Melanocyte of skin (primary cell): ENCODE measurements around the gene FNDC3A. TPM values are rescaled to one million over a fixed set of nuclear protein-coding genes. Genes with fewer than 3 reads are reported as not detected.

ENCODE experiments used
- small RNA-seq, 2 donors: library from RNA; depleted of rRNA; stranded (forward); fragments of <200 nt; gene quantifications; one replicate each; pipeline ENCODE3, GENCODE V24; 2012
- total RNA-seq, 2 donors: library from RNA; depleted of rRNA; stranded (reverse); fragments of >200 nt; gene quantifications; 2 replicates each; pipeline ENCODE4 v1.2.3, GENCODE V29; 2012

FNDC3A gene, protein sequence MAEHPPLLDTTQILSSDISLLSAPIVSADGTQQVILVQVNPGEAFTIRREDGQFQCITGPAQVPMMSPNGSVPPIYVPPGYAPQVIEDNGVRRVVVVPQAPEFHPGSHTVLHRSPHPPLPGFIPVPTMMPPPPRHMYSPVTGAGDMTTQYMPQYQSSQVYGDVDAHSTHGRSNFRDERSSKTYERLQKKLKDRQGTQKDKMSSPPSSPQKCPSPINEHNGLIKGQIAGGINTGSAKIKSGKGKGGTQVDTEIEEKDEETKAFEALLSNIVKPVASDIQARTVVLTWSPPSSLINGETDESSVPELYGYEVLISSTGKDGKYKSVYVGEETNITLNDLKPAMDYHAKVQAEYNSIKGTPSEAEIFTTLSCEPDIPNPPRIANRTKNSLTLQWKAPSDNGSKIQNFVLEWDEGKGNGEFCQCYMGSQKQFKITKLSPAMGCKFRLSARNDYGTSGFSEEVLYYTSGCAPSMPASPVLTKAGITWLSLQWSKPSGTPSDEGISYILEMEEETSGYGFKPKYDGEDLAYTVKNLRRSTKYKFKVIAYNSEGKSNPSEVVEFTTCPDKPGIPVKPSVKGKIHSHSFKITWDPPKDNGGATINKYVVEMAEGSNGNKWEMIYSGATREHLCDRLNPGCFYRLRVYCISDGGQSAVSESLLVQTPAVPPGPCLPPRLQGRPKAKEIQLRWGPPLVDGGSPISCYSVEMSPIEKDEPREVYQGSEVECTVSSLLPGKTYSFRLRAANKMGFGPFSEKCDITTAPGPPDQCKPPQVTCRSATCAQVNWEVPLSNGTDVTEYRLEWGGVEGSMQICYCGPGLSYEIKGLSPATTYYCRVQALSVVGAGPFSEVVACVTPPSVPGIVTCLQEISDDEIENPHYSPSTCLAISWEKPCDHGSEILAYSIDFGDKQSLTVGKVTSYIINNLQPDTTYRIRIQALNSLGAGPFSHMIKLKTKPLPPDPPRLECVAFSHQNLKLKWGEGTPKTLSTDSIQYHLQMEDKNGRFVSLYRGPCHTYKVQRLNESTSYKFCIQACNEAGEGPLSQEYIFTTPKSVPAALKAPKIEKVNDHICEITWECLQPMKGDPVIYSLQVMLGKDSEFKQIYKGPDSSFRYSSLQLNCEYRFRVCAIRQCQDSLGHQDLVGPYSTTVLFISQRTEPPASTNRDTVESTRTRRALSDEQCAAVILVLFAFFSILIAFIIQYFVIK
- 10 to 100 TPM; 46.0 to 46.1 TPM for total RNA-seq

DNA sequence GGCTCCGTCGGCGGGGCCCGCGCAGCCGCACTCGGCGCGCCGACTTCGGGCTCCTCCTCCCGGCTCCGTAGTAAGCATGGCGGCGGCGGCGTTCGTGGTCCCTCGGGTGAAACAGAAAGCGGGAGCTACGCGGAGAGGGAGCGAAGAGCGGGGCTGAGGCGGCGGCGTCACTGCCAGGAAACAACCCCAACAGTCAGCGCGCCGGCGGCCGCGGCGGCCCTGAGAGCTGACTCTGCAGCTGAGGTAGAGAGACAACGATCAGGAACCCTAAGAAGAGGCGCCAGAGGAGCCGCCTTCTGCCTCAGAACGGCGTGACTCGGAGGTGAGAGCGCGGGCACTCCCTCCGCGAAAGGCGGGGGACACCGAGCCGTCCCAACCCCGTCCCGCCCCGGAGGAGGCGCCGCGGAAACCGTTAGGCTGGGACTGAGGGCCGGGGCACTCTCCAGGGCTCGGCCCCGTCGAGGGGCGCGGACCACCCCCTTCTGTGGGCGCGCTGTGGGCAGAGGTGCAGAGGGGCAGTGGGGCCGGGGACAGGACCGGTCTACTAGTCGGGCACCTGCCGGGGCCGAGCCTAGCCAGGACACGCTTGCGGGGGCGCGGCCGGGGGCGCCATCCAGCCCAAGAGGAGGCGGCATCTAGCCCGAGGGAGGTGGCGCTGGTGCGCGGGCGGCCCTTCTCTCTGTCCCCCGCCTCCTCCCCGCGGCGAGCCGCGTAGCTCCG lies at the start of gene FNDC3A:
TSS of gene FNDC3A (plus strand) at position 57 of the 720 bp plus-strand sequence. CDS start 30,279 bp downstream, outside the sequence.

DNA sequence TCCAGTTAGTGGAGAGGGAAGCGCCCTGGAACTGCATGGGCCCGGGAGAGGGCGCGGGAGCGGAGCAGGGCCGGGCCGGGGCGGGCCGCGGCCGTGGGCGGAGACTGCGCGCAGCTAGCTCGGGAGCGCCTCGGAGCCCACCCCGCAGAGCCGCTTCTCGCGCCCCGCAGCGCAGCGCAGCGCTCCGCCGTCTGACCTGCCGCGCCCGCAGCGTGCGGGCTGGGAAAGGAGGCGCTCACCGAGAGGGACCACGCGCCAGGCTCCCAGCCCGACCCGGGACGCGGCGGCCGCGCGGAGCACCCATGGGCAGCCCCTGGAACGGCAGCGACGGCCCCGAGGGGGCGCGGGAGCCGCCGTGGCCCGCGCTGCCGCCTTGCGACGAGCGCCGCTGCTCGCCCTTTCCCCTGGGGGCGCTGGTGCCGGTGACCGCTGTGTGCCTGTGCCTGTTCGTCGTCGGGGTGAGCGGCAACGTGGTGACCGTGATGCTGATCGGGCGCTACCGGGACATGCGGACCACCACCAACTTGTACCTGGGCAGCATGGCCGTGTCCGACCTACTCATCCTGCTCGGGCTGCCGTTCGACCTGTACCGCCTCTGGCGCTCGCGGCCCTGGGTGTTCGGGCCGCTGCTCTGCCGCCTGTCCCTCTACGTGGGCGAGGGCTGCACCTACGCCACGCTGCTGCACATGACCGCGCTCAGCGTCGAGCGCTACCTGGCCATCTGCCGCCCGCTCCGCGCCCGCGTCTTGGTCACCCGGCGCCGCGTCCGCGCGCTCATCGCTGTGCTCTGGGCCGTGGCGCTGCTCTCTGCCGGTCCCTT lies 244.5 kb downstream of the FNDC3A start, which contains the start of gene MLNR:
TSS of gene MLNR (plus strand) at position 303 of the 820 bp plus-strand sequence. CDS start at position 303, 0 bp downstream.

DNA sequence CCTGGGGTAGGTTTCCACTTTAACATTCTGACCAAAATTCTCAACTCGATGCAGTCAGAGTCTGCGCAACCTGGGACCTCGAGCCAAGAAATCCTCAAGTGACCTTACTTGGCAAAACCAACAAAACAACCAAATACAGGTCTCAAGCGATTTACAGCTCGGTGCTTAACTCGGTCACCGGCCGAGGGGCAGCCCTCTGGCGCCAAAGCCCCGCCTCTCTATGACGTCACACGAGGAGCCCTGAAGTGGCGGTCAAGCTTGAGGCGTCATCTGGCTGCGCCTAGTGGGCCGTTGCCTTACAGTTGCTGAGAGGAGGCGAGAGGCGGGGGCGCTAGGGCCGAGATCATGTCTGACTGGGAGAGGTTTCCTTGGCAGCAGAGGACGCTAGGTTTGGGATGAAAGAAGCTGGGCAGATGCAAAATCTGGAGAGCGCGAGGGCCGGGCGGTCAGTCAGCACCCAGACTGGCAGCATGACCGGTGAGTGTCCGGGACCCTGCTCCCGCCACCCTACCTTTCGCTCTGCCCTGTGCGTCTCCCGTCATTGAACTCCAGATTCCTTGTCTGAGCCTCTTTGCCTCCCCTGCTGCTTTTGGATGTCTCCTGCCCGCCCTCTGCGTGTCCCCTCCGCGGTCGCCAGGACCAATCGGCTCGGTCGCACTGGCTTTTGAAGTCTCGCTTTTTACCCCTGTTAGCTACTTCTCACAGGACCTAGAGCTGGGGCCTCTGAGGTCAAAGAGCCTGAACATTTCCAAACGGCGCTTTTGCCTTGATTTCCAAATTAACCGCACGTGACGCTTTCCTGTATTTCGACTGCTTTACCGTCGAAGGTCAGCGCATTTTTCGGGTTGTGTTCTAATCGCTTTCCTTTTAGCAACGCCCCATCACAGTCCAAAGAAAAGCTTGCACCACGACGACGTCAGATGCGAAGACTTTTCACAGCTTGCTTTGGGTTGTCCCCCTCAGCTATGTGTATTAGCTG lies 272.2 kb downstream of the FNDC3A start, which contains the start of gene CDADC1:
TSS of gene CDADC1 (plus strand) at position 283 of the 979 bp plus-strand sequence. CDS start at position 396, 113 bp downstream.

Small RNA genes within 50 kb of the gene (small RNA-seq; reads per million reads assigned to genes)
- gene COX7CP1, result 0 reads per million in 2 donors
- 0 reads per million in 2 donors for gene RNU6-60P
- 0.06 to 0.09 reads per million in 2 donors for gene RNY3P2

Other genes starting within 250 kb of the FNDC3A start
- under 1 TPM in 1 of 2 donors, not detected in 1; 0.34 TPM for gene MLNR, start 244.4 kb downstream of the FNDC3A start, total RNA-seq